SK-N-MC (cell line): ENCODE results near the gene ICA1L.

Experiments
- DNase-seq: peaks from one replicate; pipeline ENCODE4 v3.0.0-alpha.2; 2011; ENCODE audit warnings: low read depth, low spot score
- H3K27ac ChIP-seq: fragments of 200-600 bp; sonication (generic); 2 replicates; pipeline ENCODE4 v1.5.1; 2016; ENCODE audit warnings: mixed run types
- H3K36me3 ChIP-seq: fragments of 200-600 bp; sonication (generic); 2 replicates; pipeline ENCODE4 v1.6.1; 2017; ENCODE audit warnings: antibody characterized with exemption, low read length, mixed read lengths; ENCODE audit not compliant: insufficient read depth
- H3K4me3 ChIP-seq: fragments of 200-600 bp; sonication (generic); 2 replicates; pipeline ENCODE4 v1.5.1; 2016
- H3K9ac ChIP-seq: fragments of 200-600 bp; sonication (generic); 2 replicates; pipeline ENCODE4 v1.8.0; 2017; ENCODE audit warnings: mixed run types, mixed read lengths; ENCODE audit not compliant: insufficient read length
- H3K9me3 ChIP-seq: fragments of 200-600 bp; sonication (generic); 2 replicates; pipeline ENCODE4 v1.6.1; 2017; ENCODE audit warnings: low read depth, mild to moderate bottlenecking, antibody characterized with exemption, low read length, moderate library complexity, mixed read lengths
- EZH2 ChIP-seq: fragments of 200-600 bp; sonication (generic); IDR thresholded peaks from one replicate; pipeline ENCODE4 v1.6.1; 2017; ENCODE audit warnings: antibody characterized with exemption
- FOXP2 ChIP-seq: optimal IDR thresholded peaks from 2 replicates; pipeline ENCODE3; 2011; ENCODE audit warnings: mild to moderate bottlenecking, moderate library complexity; ENCODE audit not compliant: insufficient read depth; ENCODE audit errors: extremely low read length, control extremely low read depth
- POLR2AphosphoS5 ChIP-seq: IDR thresholded peaks from 2 replicates; pipeline ENCODE4 v1.6.1; 2012; ENCODE audit warnings: mild to moderate bottlenecking, low read depth, low read length, borderline replicate concordance

The ICA1L gene

DNA sequence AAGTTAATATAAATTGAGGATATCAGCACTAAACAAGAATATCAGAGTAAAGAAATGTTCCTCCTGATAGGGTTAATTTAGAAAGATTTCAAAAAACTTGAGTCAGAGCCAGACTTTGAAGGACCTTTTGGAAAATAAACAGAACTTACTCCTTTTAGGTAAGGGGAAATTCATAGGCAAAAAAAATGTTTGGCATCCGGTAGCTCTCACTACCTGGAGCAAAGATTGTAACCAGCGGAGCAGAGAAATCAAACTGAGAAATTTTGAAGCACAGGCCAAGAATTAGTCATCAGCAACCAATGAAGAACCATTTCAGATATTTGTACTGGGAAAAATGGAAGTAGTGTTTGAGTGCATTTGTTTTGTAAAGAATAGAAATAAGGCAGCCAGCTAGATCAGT is 113.0 kb downstream of the ICA1L start:
- peaks cover 26% of the 10 kb centered on the region for H3K36me3 ChIP-seq
- DNase-seq, result no peak
- H3K27ac ChIP-seq, result no peak overlapping the region
- H3K4me3 ChIP-seq, result no peak overlapping the region
- H3K9me3 ChIP-seq, result no peaks in the 10 kb centered on the region
- TF ChIP-seq FOXP2, result no peak
- TF ChIP-seq EZH2, result no peak
- TF ChIP-seq POLR2AphosphoS5, result no peak
- no peak overlapping the region for H3K9ac ChIP-seq

GRCh38 chr2:202758128-202758527 is 113.4 kb downstream of the ICA1L start:
- Histone ChIP-seq H3K4me3 (no peak overlapping the region), H3K36me3 (peaks cover 26% of the 10 kb centered on the region), H3K9ac (no peak overlapping the region), H3K9me3 (no peaks in the 10 kb centered on the region), H3K27ac (no peak overlapping the region)
- no peak for DNase-seq
- TF ChIP-seq FOXP2 (no peak), EZH2 (no peak), POLR2AphosphoS5 (no peak)

GRCh38 chr2:202757339-202757738 is 114.2 kb downstream of the ICA1L start:
- H3K27ac ChIP-seq, result no peak overlapping the region
- H3K9me3 ChIP-seq, result no peaks in the 10 kb centered on the region
- H3K36me3 ChIP-seq, result peaks cover 26% of the 10 kb centered on the region
- TF ChIP-seq FOXP2 (no peak), EZH2 (no peak), POLR2AphosphoS5 (no peak)
- H3K9ac ChIP-seq, result no peak overlapping the region
- no peak for DNase-seq
- H3K4me3 ChIP-seq, result no peak overlapping the region

GRCh38 chr2:202756598-202756997 is 115.0 kb downstream of the ICA1L start:
- TF ChIP-seq FOXP2 (no peak), EZH2 (no peak), POLR2AphosphoS5 (no peak)
- DNase-seq, result no peak
- Histone ChIP-seq H3K36me3 (peaks cover 26% of the 10 kb centered on the region), H3K27ac (no peak overlapping the region), H3K9me3 (no peaks in the 10 kb centered on the region), H3K9ac (no peak overlapping the region), H3K4me3 (no peak overlapping the region)

- no peak overlapping the region for H3K9ac ChIP-seq
- DNase-seq, result no peak
- TF ChIP-seq FOXP2 (no peak), POLR2AphosphoS5 (no peak), EZH2 (no peak)
- H3K9me3 ChIP-seq, result no peaks in the 10 kb centered on the region
- peaks cover 24% of the 10 kb centered on the region for H3K36me3 ChIP-seq
- H3K4me3 ChIP-seq, result no peak overlapping the region
- no peak overlapping the region; the same call in 1 of the 2 replicates for H3K27ac ChIP-seq
These were observed 116.6 kb downstream of the ICA1L start for GRCh38 chr2:202754936-202755335.

DNA sequence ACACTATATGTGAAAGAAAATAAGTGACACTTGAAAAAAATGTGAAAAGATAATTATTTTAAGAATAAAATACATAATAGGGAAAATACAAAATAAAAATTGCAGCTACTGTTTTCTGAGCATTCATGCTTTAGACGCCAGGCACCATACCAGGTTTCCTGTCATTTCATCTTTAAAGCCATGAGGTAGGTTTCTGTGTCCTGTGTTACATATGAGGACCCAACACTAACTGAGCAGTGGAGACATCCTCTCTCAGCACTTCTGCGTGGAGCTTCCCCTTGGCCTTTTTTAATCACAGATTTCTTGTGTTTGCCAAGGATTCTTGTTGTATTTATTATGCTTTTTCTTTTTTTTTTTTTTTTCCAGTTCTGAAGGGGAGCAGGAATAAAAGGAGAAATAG is 119.5 kb downstream of the ICA1L start:
- Histone ChIP-seq H3K9ac (no peak overlapping the region), H3K9me3 (no peaks in the 10 kb centered on the region), H3K4me3 (no peak overlapping the region), H3K27ac (no peak overlapping the region), H3K36me3 (peaks cover 6% of the 10 kb centered on the region)
- DNase-seq, result no peak
- no peak for TF ChIP-seq POLR2AphosphoS5
- TF ChIP-seq EZH2, result no peak
- TF ChIP-seq FOXP2, result no peak

DNA sequence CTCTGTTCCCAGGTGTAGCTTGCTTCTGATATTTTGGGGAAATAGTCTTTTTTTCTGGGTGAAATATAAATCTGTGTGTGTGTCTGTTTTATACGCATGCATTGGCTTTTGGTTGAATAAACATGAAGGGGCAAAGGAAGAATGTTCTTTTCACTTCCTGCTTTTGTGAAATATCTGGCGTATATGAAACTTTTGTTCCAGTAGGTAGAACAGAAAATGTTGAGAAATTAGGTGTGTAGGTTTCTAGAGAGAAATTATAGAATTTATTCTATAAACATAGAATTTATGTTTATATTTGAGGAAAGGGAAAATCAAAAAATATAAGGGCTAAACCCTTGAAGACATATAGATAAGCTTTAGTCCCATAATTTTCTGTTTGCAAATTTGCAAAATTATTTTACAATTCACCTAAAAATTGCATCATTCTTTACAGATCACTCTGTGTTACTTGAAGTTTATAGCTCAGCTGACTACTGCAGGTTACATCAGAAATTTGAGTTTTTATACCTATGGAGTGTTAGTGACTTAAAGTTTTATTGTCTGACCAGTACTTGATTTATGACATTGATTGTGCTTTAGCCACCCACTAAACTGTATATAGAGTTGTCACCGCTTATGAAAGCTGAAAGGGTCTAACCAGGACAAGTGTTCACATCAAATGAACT is 120.7 kb downstream of the ICA1L start:
- TF ChIP-seq EZH2 (no peak), POLR2AphosphoS5 (no peak), FOXP2 (no peak)
- no peaks in the 10 kb centered on the region for H3K9me3 ChIP-seq
- H3K9ac ChIP-seq, result no peak overlapping the region
- H3K36me3 ChIP-seq, result no peaks in the 10 kb centered on the region; the same call in 1 of the 2 replicates
- H3K27ac ChIP-seq, result peak overlapping the region; percentile 42; the same call in 1 of the 2 replicates
- no peak for DNase-seq
- no peak overlapping the region for H3K4me3 ChIP-seq

GRCh38 chr2:202749477-202749876 is 122.1 kb downstream of the ICA1L start:
- Histone ChIP-seq H3K9me3 (no peaks in the 10 kb centered on the region), H3K36me3 (peaks cover 6% of the 10 kb centered on the region; the same call in 1 of the 2 replicates), H3K9ac (no peak overlapping the region), H3K4me3 (no peak overlapping the region), H3K27ac (no peak overlapping the region)
- no peak for DNase-seq
- TF ChIP-seq FOXP2 (no peak), POLR2AphosphoS5 (no peak), EZH2 (no peak)

- no peak overlapping the region for H3K27ac ChIP-seq
- peaks cover 28% of the 10 kb centered on the region for H3K36me3 ChIP-seq
- TF ChIP-seq FOXP2 (no peak), POLR2AphosphoS5 (no peak), EZH2 (no peak)
- no peaks in the 10 kb centered on the region for H3K9me3 ChIP-seq
- no peak for DNase-seq
- H3K9ac ChIP-seq, result no peak overlapping the region
- H3K4me3 ChIP-seq, result no peak overlapping the region
These were observed 128.0 kb downstream of the ICA1L start for GRCh38 chr2:202743613-202744012.
